ENCODE data around the gene GRHPR. TPM values are rescaled to one million over a fixed set of nuclear protein-coding genes. Genes with fewer than 3 reads are reported as not detected.

GRHPR gene
- total and polyA plus RNA-seq, 2 of the 8 experiments (the other 6 are each of a cell fraction or from before 2014, with no cell fraction given), result 97.0 to 201 TPM

GRCh38 chr9:37405764-37406380 lies 16.6 kb upstream of the GRHPR start:
- Histone ChIP-seq H2BK20ac (ENCODE audit: low read length) (no peak overlapping the region), H3K27ac (ENCODE audit: low read depth, low read length) (no peak overlapping the region), H3K9me3 (ENCODE audit: insufficient read depth in 2 of 2, low read depth in 1 of 2, low read length in 1 of 2) (no peaks in the 10 kb centered on the region), H2BK15ac (ENCODE audit: low read length) (no peak overlapping the region), H3K79me1 (ENCODE audit: low read depth, low read length) (no peaks in the 10 kb centered on the region), H2BK12ac (ENCODE audit: low read depth, low read length) (no peak overlapping the region), H3K36me3 (ENCODE audit: control insufficient read depth in 2 of 4, insufficient read depth in 4 of 4, low read length in 3 of 4) (no peaks in the 10 kb centered on the region), H4K8ac (ENCODE audit: extremely low read depth, insufficient read depth, low read length) (no peak overlapping the region), H3K27me3 (replicated peaks in 1 of 4; ENCODE audit: control insufficient read depth in 3 of 4, extremely low read depth in 1 of 4, insufficient read depth in 3 of 4, low read length in 3 of 4) (no peaks in the 10 kb centered on the region), H3K79me2 (ENCODE audit: control insufficient read depth in 1 of 2, insufficient read depth in 2 of 2, low read length in 2 of 2) (no peaks in the 10 kb centered on the region), H3K23ac (ENCODE audit: insufficient read length) (no peak overlapping the region), H3K4me2 (ENCODE audit: insufficient read depth in 1 of 2, low read depth in 2 of 2, low read length in 2 of 2) (no peak overlapping the region), H3K18ac (ENCODE audit: extremely low read depth, low read length) (no peak overlapping the region), H3K56ac (replicated peaks; ENCODE audit: insufficient read length, low read depth, low read length) (no peak overlapping the region), H4K91ac (replicated peaks; ENCODE audit: insufficient read length, low read length) (no peak overlapping the region), H3K4me3 (ENCODE audit: extremely low read depth in 1 of 4, insufficient read depth in 2 of 4, low read depth in 3 of 4, low read length in 4 of 4) (no peak overlapping the region), H3K9ac (replicated peaks in 1 of 4; ENCODE audit: extremely low read depth in 1 of 4, low read depth in 3 of 4, low read length in 3 of 4) (no peak overlapping the region), H2BK5ac (ENCODE audit: low read depth, low read length) (no peak overlapping the region), H3K23me2 (ENCODE audit: low read depth, low read length) (no peaks in the 10 kb centered on the region), H2BK120ac (replicated peaks; ENCODE audit: low read depth, low read length) (no peak overlapping the region), H3K4me1 (replicated peaks in 1 of 4; ENCODE audit: control insufficient read depth in 3 of 4, insufficient read depth in 4 of 4, low read length in 3 of 4) (peaks cover 0 to 4% (median 0%) of the 10 kb centered on the region in 4 experiments; a peak in 1 of 7 replicates), H2AFZ (ENCODE audit: low read length) (no peak overlapping the region), H2AK5ac (ENCODE audit: low read depth, low read length) (no peak overlapping the region), H4K5ac (ENCODE audit: insufficient read length, low read depth, low read length) (no peak overlapping the region), H3K14ac (ENCODE audit: insufficient read length) (no peak overlapping the region), H3K4ac (replicated peaks; ENCODE audit: insufficient read length, low read depth, low read length) (no peak overlapping the region), H4K20me1 (replicated peaks in 1 of 2; ENCODE audit: control insufficient read depth in 1 of 2, insufficient read depth in 2 of 2, low read length in 2 of 2) (no peaks in the 10 kb centered on the region)
- DNase-seq (ENCODE audit: low read depth in 1 of 2, low spot score in 2 of 2), result no peak
- ChIA-PET POLR2A (ENCODE audit: partially characterized antibody) (no interaction called here), CTCF (ENCODE audit: partially characterized antibody) (interaction anchor here (1.2 to 2.5 kb wide), 6 partner anchors 10 to 25 kb away, joined by 3 to 13 read pairs (median 6); partner anchors contain the start of gene GRHPR)
- TF ChIP-seq CEBPB (IDR thresholded peaks at IDR 0.05; ENCODE audit: low read depth, low read length), result peak; percentile 48; the same call in 1 of the 2 replicates
- no peak for TF ChIP-seq SP1 (IDR thresholded peaks at IDR 0.05; ENCODE audit: low read depth, low read length)
- FAIRE-seq, result no peak
- 93% methylated on average over 10 of the region's 10 CpGs; no CpG with 5 or more reads in 1 of the 2 experiments for WGBS, 2 experiments (ENCODE audit: extremely low coverage in 1 of 2, insufficient coverage in 1 of 2, insufficient read length in 1 of 2, insufficient replicate concordance in 2 of 2, low coverage in 1 of 2, low lambda C conversion rate in 2 of 2, missing lambda C conversion rate in 1 of 2)

All from H1 (cell line).